Glomerular endothelial cell (primary cell): Measurements from ENCODE around the gene LAIR2. TPM values are rescaled to one million over a fixed set of nuclear protein-coding genes. Genes with fewer than 3 reads are reported as not detected.
"Not testable (repeated sequence)": the region's sequence is repeated elsewhere in the genome, so short reads cannot be mapped to it uniquely, and the experiment has no call there.

Experiments used
- DNase-seq: peaks from one replicate; pipeline ENCODE4 v3.0.0-alpha.2; 2011; ENCODE audit warnings: low read depth, low spot score; ENCODE audit errors: extremely low read depth
- total RNA-seq: library from RNA; depleted of rRNA; stranded (reverse); fragments of >200 nt; gene quantifications from 2 replicates; pipeline ENCODE4 v1.2.3, GENCODE V29; 2015

LAIR2 gene
- total RNA-seq, 1 donor from 2014 or later = not detected

GRCh38 chr19:54464044-54464629 is 38.5 kb upstream of the LAIR2 start:
- DNase-seq = no peak

DNA sequence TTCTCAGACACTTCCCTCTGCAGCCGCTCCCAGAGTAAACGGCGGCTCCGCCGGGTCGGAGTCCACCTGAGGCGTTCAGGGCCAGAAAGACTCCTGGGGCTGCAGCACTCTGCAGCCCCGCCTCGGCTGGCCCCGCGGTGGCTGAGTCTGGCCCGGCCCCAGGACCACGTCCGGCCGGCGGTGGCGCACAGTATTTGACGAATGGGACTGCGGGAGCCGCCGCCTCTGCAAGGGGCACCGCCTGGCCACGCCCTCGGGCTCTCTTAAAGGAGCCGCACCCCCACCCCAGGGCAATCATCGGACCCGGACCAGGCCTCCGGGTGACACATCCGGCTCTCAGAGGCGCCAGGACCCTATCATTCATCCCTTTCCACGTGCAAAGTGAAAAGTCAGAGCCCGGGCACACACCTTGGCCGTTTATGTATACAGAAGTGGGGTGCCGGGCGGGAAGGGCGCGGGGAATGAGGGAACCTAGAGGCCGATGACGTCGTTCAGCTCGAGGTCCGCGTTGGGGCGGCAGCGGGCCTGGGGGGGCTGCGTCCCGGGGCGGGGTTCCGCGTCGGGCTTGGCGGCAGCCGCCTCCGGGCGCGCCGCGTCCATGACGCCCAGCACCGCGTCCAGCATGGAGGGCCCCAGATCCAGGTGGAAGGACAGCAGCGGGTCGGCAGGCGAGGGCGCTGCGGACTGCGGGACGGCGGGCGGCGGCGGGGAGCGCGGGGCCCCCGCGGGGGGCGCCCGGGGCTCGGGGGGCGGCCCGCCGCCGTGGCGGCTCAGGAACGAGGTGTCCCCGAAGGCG is 37.8 kb upstream of the LAIR2 start:
- no peak for DNase-seq

DNA sequence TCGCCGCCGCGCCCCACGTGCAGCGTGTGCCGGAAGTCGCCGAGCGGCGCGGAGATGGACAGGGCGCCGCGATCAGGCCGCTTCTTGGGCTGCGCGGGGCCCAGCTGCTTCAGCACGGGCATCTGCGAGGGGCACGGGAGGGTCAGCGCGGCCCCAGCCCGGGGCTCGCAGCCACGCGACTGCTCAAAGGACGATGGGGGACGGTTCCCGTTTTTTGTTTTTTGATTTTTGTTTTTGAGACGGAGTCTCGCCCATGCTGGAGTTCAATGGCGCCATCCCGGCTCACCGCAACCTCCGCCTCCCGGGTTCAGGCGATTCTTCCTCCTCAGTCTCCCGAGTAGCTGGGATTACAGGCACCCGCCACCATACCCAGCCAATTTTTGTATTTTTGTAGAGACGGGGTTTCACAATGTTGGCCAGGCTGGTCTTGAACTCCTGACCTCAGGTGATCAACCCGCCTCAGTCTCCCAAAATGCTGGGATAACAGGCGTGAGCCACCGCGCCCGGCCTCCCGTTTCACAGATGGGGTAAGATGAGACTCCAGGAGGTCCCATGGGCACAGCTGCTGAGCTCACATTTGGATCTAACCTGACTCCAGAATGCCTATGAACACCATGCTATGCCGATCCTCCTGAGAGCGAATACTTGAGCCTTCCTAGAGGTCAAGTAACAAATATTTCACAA is 37.1 kb upstream of the LAIR2 start:
- DNase-seq = no peak

- not testable (repeated sequence) for DNase-seq
These were observed 36.5 kb upstream of the LAIR2 start for GRCh38 chr19:54466110-54466480.

GRCh38 chr19:54469496-54469934 is 33.1 kb upstream of the LAIR2 start:
- DNase-seq = no peak

- no peak for DNase-seq
These were observed 32.2 kb upstream of the LAIR2 start for GRCh38 chr19:54470276-54470887.

DNA sequence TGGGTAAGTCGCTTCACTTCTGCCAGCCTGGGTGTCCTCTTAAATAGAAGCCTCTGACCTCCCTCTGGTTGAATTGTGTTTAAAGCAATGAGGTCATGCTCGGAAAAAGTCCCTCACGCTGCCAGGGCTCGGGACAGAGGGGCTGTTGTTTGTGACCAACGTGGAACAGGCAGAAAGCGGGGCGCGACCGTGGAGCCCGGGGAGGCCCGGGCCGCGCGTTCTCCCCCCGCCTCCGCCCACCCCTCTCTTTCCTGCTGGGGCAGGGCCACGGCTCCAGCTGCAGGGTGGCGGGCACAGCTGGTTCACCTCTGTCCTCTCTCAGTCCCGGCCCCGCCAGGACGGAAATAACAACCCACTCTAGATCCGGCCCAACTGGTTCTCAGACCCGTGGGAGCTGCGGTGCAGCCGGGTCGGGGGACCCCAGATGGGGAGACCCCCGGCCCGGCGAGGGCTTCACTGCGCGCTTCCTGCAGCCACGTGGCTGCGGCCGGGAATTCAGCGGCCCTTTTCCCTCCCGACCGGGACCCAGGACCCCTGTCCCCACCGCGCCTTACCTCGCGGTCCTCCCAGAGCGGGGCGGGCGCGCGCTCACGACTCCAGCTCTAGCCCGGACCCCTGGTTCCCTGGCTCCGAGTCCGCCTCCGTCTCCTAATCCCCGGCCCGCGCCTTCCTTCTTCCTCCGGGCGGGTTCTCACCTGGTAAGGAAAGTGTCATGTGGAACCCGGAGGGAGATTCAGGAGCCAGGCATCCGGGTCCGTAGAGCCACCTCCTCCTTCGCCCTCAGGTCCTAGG is 31.4 kb upstream of the LAIR2 start:
- DNase-seq = no peak

GRCh38 chr19:54473071-54473891 is 29.4 kb upstream of the LAIR2 start, which contains the start of gene CDC42EP5:
CDC42EP5 (minus strand) TSS chr19:54473296; CDS start chr19:54465547, 7,749 bp downstream.
- no peak for DNase-seq

GRCh38 chr19:54473892-54474372 is 28.7 kb upstream of the LAIR2 start:
- no peak for DNase-seq

GRCh38 chr19:54475706-54476105 is 26.9 kb upstream of the LAIR2 start:
- no peak for DNase-seq

- no peak for DNase-seq
These were observed 25.0 kb upstream of the LAIR2 start for GRCh38 chr19:54477650-54478049.

- no peak for DNase-seq
These were observed 23.9 kb upstream of the LAIR2 start for GRCh38 chr19:54478677-54479266.

DNA sequence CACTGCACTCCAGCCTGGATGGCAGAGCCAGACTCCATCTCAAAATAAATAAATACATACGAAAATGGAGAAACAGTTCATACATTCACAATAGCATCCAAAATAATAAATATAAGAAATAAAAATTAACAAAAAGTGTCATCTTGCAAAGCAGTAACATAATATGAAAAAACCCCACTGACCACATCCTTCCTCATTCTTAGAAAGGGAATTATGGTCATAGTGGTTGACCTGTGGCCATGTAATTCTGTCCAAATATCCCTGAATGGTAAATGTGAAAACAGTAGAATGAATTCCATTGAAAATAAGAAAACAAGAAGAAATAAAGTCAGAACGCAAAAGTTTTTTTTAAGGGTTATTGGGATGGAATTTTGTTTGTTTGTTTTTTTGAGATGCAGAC is 22.6 kb upstream of the LAIR2 start:
- DNase-seq = no peak

DNA sequence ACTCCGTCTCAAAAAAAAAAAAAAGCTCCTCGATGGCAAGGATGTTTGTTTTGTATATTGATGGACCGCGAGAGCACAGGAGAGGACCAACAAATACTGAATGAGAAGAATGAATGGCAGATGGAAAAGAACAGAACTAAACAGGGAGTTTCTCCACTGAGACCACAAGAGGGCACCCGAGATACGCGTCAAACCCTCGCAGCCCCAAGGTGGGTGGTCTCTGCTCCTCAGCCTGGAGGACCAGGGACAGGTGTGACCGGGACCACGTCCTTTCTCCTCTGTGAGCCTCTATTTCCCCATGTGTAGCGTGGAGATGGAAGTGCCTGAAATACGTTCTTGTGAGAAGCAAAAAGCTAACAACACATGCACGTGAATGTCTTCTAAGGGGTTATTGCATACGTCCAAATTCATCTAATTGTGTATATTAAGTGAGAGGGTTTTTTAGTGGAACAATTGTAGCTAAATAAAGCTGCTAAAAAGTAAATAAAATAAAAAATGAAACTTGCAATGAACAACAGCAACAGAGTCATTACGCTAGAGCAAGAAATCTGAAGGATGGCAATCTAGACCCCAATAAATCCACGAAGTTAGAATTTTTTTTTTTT is 21.2 kb upstream of the LAIR2 start:
- no peak for DNase-seq

- DNase-seq = no peak
These were observed 19.7 kb upstream of the LAIR2 start for GRCh38 chr19:54482889-54483288.

DNA sequence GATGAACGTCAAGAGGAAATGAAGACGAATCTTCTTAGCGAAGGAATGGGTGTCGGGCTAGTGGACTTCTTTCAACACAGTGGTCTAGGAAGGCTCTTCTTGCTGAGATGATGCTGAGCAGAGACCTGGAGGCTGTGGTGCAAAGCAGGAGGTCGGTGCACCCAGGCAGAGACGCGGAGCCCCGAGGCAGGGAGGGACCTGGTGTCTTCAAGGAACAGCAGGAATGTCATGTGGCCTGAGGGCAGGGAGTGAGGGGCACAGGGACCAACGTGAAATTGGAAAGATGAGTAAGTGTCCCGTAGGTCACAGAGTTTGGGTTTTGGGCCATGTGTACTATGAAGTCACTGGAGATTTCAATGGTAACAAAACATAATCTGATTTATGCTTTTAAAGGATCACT is 18.2 kb upstream of the LAIR2 start:
- no peak for DNase-seq

- DNase-seq = no peak
These were observed 16.8 kb upstream of the LAIR2 start for GRCh38 chr19:54485851-54486250.

- DNase-seq = no peak
These were observed 13.3 kb upstream of the LAIR2 start for GRCh38 chr19:54489341-54489740.

- DNase-seq = no peak
These were observed 12.9 kb upstream of the LAIR2 start for GRCh38 chr19:54489766-54490165.
